SK-N-MC (cell line): ENCODE data around the gene STAG1.

ENCODE experiments used
- EZH2 ChIP-seq: fragments of 200-600 bp; sonication (generic); IDR thresholded peaks from one replicate; pipeline ENCODE4 v1.6.1; 2017; ENCODE audit warnings: antibody characterized with exemption
- POLR2AphosphoS5 ChIP-seq: IDR thresholded peaks from 2 replicates; pipeline ENCODE4 v1.6.1; 2012; ENCODE audit warnings: mild to moderate bottlenecking, low read depth, low read length, borderline replicate concordance

DNA sequence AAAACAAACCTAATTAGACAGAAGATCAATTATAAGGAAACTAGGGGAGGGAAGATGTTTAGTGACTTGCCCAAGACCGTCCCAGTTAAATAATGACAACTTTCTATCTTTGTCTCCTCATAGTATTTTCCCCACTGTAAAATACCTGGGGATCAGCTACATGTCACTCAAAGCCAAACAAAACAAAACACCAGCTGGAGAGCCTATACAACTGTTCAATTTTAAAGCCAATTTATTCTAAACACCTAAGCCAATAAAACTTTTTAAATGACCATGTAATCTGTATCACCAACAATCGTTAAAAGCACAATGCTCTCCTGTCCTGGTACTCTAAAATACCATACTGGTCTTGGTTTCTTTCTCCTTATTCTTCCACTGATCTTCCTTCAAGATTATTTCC is 168.4 kb downstream of the STAG1 start:
- TF ChIP-seq POLR2AphosphoS5 (no peak), EZH2 (no peak)
